ENCODE results near the gene TCEANC.
"Not testable (repeated sequence)": the region's sequence is repeated elsewhere in the genome, so short reads cannot be mapped to it uniquely, and the experiment has no call there.

The TCEANC gene

GRCh38 chrX:13652850-13653693 is at the start of gene TCEANC:
TSS of gene TCEANC (plus strand) at chrX:13653141. CDS start at chrX:13662509, 9,368 bp downstream.
- peak; percentile 91 for DNase-seq

- DNase-seq = no peak
Measured at GRCh38 chrX:13605611-13606010, 47.3 kb upstream of the TCEANC start.

- DNase-seq = no peak
Measured at GRCh38 chrX:13607331-13607995, 45.5 kb upstream of the TCEANC start.

- DNase-seq = no peak
Measured at GRCh38 chrX:13607996-13608365, 45.0 kb upstream of the TCEANC start.

- no peak for DNase-seq
Measured at GRCh38 chrX:13614154-13614553, 38.8 kb upstream of the TCEANC start.

GRCh38 chrX:13620207-13620606 is 32.7 kb upstream of the TCEANC start:
- no peak for DNase-seq

- DNase-seq = no peak
Measured at GRCh38 chrX:13622401-13622964, 30.5 kb upstream of the TCEANC start.

GRCh38 chrX:13627306-13627705 is 25.6 kb upstream of the TCEANC start:
- no peak for DNase-seq

GRCh38 chrX:13637224-13637623 is 15.7 kb upstream of the TCEANC start:
- DNase-seq = not testable (repeated sequence)

GRCh38 chrX:13638021-13638420 is 14.9 kb upstream of the TCEANC start:
- no peak for DNase-seq

- no peak for DNase-seq
Measured at GRCh38 chrX:13638826-13639225, 14.1 kb upstream of the TCEANC start.

- DNase-seq = not testable (repeated sequence)
Measured at GRCh38 chrX:13641684-13642083, 11.3 kb upstream of the TCEANC start.

GRCh38 chrX:13645464-13646153 is 7.3 kb upstream of the TCEANC start:
- DNase-seq = no peak

- peak; percentile 38 for DNase-seq
Measured at GRCh38 chrX:13646154-13646549, 6.8 kb upstream of the TCEANC start.

GRCh38 chrX:13647709-13648212 is 5.2 kb upstream of the TCEANC start:
- no peak for DNase-seq

- DNase-seq = not testable (repeated sequence)
Measured at GRCh38 chrX:13648336-13648735, 4.6 kb upstream of the TCEANC start.

- no peak for DNase-seq
Measured at GRCh38 chrX:13649838-13650237, 3.1 kb upstream of the TCEANC start.

GRCh38 chrX:13650318-13650717 is 2.6 kb upstream of the TCEANC start:
- DNase-seq = no peak

- no peak for DNase-seq
Measured at GRCh38 chrX:13651150-13651549, 1.8 kb upstream of the TCEANC start.

GRCh38 chrX:13652287-13652793 is 601 bp upstream of the TCEANC start:
- DNase-seq = no peak

GRCh38 chrX:13654116-13654515 is 1.2 kb downstream of the TCEANC start:
- DNase-seq = no peak

- peak; percentile 5 for DNase-seq
Measured at GRCh38 chrX:13655674-13656073, 2.7 kb downstream of the TCEANC start.

- peak; percentile 28 for DNase-seq
Measured at GRCh38 chrX:13658602-13659001, 5.7 kb downstream of the TCEANC start.
